GM23338 (cell line): Measurements from ENCODE around the gene NEK3. TPM values are rescaled to one million over a fixed set of nuclear protein-coding genes. Genes with fewer than 3 reads are reported as not detected.

Experiments used
- ATAC-seq: fragments of 200-7000 bp; cut with Tn5 transposase; 3 replicates; pipeline ENCODE4 v1.9.1; 2020
- DNase-seq: peaks from one replicate; pipeline ENCODE4 v3.0.0-alpha.2; 2015; ENCODE audit warnings: low spot score
- H2AFZ ChIP-seq: fragments of 200-600 bp; sonication (generic); 2 replicates; pipeline ENCODE4 v1.8.0; 2016; ENCODE audit warnings: antibody characterized with exemption, mild to moderate bottlenecking, moderate library complexity
- H3F3A ChIP-seq: fragments of 200-600 bp; sonication (generic); replicated peaks from 2 replicates; pipeline ENCODE4 v1.8.0; 2017; ENCODE audit warnings: antibody characterized with exemption, mixed run types, low read depth
- H3K27ac ChIP-seq: fragments of 200-600 bp; sonication (generic); 2 replicates; pipeline ENCODE4 v1.6.1; 2016; ENCODE audit warnings: low read depth
- H3K27me3 ChIP-seq: fragments of 200-600 bp; sonication (generic); 2 replicates; pipeline ENCODE4 v1.8.0; 2016; ENCODE audit warnings: mild to moderate bottlenecking, mixed run types, moderate library complexity; ENCODE audit not compliant: insufficient read depth
- H3K36me3 ChIP-seq: fragments of 200-600 bp; sonication (generic); 2 replicates; pipeline ENCODE4 v1.8.0; 2016; ENCODE audit warnings: mild to moderate bottlenecking; ENCODE audit not compliant: insufficient read depth
- H3K4me1 ChIP-seq: fragments of 200-600 bp; sonication (generic); 2 replicates; pipeline ENCODE4 v1.8.0; 2016; ENCODE audit warnings: mild to moderate bottlenecking, moderate library complexity; ENCODE audit not compliant: insufficient read depth
- H3K4me2 ChIP-seq: fragments of 200-600 bp; sonication (generic); 2 replicates; pipeline ENCODE4 v1.7.1; 2017; ENCODE audit warnings: mixed run types
- H3K4me3 ChIP-seq: fragments of 200-600 bp; sonication (generic); 2 replicates; pipeline ENCODE4 v1.6.1; 2016; ENCODE audit warnings: mixed run types
- H3K79me2 ChIP-seq: fragments of 200-600 bp; sonication (generic); replicated peaks from 2 replicates; pipeline ENCODE4 v1.8.0; 2017; ENCODE audit warnings: mild to moderate bottlenecking; ENCODE audit not compliant: insufficient read depth
- H3K9me2 ChIP-seq: fragments of 200-600 bp; sonication (generic); 2 replicates; pipeline ENCODE4 v1.8.0; 2017; ENCODE audit not compliant: insufficient read depth
- H4K20me1 ChIP-seq: fragments of 200-600 bp; sonication (generic); replicated peaks from 2 replicates; pipeline ENCODE4 v1.8.0; 2017; ENCODE audit warnings: mild to moderate bottlenecking; ENCODE audit not compliant: insufficient read depth
- H3K27ac Mint-ChIP-seq: 2 replicates; pipeline ENCODE4 v1.8.0; 2020; ENCODE audit warnings: inconsistent platforms, mild to moderate bottlenecking, moderate library complexity, mixed read lengths
- H3K27me3 Mint-ChIP-seq: 3 replicates; pipeline ENCODE4 v1.8.0; 2022; ENCODE audit warnings: low read depth, mild to moderate bottlenecking, moderate library complexity, mixed read lengths, inconsistent platforms; ENCODE audit not compliant: insufficient read depth, poor library complexity
- H3K36me3 Mint-ChIP-seq: 3 replicates; pipeline ENCODE4 v1.8.0; 2021; ENCODE audit warnings: low read depth, mild to moderate bottlenecking, inconsistent platforms, moderate library complexity, mixed read lengths
- H3K4me1 Mint-ChIP-seq: 3 replicates; pipeline ENCODE4 v1.8.0; 2020; ENCODE audit warnings: mild to moderate bottlenecking, inconsistent platforms, mixed read lengths
- H3K4me3 Mint-ChIP-seq: 3 replicates; pipeline ENCODE4 v1.8.0; 2021; ENCODE audit warnings: moderate library complexity, mild to moderate bottlenecking, inconsistent platforms, mixed read lengths
- H3K9me3 Mint-ChIP-seq: 3 replicates; pipeline ENCODE4 v1.8.0; 2020; ENCODE audit warnings: moderate library complexity, mild to moderate bottlenecking, inconsistent platforms, mixed read lengths
- CREB1 ChIP-seq: fragments of 250-450 bp; sonication (Bioruptor Pico); IDR thresholded peaks from 2 replicates; pipeline ENCODE4 v1.5.0; 2020; ENCODE audit warnings: low read depth, mild to moderate bottlenecking, moderate library complexity
- EZH2phosphoT487 ChIP-seq: fragments of 200-600 bp; sonication (generic); IDR thresholded peaks from one replicate; pipeline ENCODE4 v1.8.1; 2018; ENCODE audit warnings: antibody characterized with exemption; ENCODE audit not compliant: unreplicated experiment
- JUNB ChIP-seq: IDR thresholded peaks from one replicate; pipeline ENCODE4 v1.6.1; 2016; ENCODE audit warnings: antibody characterized with exemption; ENCODE audit not compliant: unreplicated experiment
- NANOG ChIP-seq: IDR thresholded peaks from 2 replicates; pipeline ENCODE4 v1.6.1; 2016; ENCODE audit warnings: antibody characterized with exemption, borderline replicate concordance
- POLR2AphosphoS5 ChIP-seq: IDR thresholded peaks from 2 replicates; pipeline ENCODE4 v1.6.1; 2016; ENCODE audit warnings: antibody characterized with exemption, low read depth
- STAT1 ChIP-seq: IDR thresholded peaks from one replicate; pipeline ENCODE4 v1.6.1; 2016; ENCODE audit warnings: antibody characterized with exemption; ENCODE audit not compliant: unreplicated experiment
- ZNF114 ChIP-seq: fragments of 250-450 bp; sonication (Bioruptor Pico); IDR thresholded peaks from 2 replicates; pipeline ENCODE4 v1.5.0; 2020; ENCODE audit warnings: mild to moderate bottlenecking, moderate library complexity
- polyA plus RNA-seq: library from polyadenylated mRNA; unstranded; fragments of >200 nt; fragmentation: Nextera tagmentation; extraction: Ambion mirVana; gene quantifications from 2 replicates; pipeline ENCODE4 v1.2.1, GENCODE V29; 2016
- total RNA-seq: library from RNA; depleted of rRNA; stranded (reverse); fragments of >200 nt; shearing (Covaris generic); gene quantifications from 2 replicates; pipeline ENCODE4 v1.2.3, GENCODE V29; 2014
- TF ChIP-seq, protein P1 (sequence below), 2 experiments: fragments of 200-600 bp in 1 of 2; sonication (generic) in 1 of 2; conservative IDR thresholded peaks; 2 replicates each; pipeline versions ENCODE4 v1.5.1 to v1.6.1; 2016 to 2017; ENCODE audit warnings: antibody characterized with exemption in 2 of 2, low read depth in 2 of 2, mild to moderate bottlenecking in 2 of 2, moderate library complexity in 1 of 2
- TF ChIP-seq, protein P2 (sequence below): IDR thresholded peaks from one replicate; pipeline ENCODE4 v1.6.1; 2018; ENCODE audit warnings: antibody characterized with exemption; ENCODE audit not compliant: unreplicated experiment
- TF ChIP-seq, protein P3 (sequence below): fragments of 250-450 bp; sonication (Bioruptor Pico); IDR thresholded peaks from 2 replicates; pipeline ENCODE4 v1.5.0; 2020; ENCODE audit warnings: mild to moderate bottlenecking, moderate library complexity

Gene NEK3
- total and polyA plus RNA-seq, 2 experiments from 2014 or later: 26.7 to 26.8 TPM

DNA sequence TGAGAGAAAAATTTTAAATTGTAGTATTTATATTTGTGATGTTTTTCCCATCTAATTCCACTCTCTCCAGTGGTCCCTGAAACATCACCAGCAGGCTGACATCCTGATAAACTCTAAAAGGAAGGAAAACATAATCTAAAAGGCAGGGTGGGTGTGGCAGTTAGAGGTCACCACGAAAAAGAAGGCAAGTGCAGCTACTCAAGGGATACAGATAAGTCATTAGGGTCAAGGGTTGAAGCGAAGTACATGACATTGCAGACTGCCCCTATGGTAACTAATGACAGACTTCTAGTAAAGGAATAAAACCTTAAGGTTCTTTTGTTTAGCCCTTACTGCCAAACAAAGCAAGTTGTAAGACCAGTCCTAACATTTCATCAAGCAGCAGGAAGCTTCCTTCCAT, 6.0 kb upstream of the NEK3 start:
- no peak overlapping the region for H2AFZ ChIP-seq
- H3K9me2 ChIP-seq: no peaks in the 10 kb centered on the region
- H3K79me2 ChIP-seq: no peaks in the 10 kb centered on the region
- peaks cover 13% of the 10 kb centered on the region for H3K36me3 ChIP-seq
- no peak for ATAC-seq
- no peaks in the 10 kb centered on the region for H3K4me1 ChIP-seq
- H3K27ac ChIP-seq: no peak overlapping the region
- TF ChIP-seq, protein P1, sequence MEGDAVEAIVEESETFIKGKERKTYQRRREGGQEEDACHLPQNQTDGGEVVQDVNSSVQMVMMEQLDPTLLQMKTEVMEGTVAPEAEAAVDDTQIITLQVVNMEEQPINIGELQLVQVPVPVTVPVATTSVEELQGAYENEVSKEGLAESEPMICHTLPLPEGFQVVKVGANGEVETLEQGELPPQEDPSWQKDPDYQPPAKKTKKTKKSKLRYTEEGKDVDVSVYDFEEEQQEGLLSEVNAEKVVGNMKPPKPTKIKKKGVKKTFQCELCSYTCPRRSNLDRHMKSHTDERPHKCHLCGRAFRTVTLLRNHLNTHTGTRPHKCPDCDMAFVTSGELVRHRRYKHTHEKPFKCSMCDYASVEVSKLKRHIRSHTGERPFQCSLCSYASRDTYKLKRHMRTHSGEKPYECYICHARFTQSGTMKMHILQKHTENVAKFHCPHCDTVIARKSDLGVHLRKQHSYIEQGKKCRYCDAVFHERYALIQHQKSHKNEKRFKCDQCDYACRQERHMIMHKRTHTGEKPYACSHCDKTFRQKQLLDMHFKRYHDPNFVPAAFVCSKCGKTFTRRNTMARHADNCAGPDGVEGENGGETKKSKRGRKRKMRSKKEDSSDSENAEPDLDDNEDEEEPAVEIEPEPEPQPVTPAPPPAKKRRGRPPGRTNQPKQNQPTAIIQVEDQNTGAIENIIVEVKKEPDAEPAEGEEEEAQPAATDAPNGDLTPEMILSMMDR (conservative IDR thresholded peaks at IDR 0.05; ENCODE audit: low read depth in 2 of 2): no peak
- no peak for TF ChIP-seq EZH2phosphoT487
- TF ChIP-seq, protein P2, sequence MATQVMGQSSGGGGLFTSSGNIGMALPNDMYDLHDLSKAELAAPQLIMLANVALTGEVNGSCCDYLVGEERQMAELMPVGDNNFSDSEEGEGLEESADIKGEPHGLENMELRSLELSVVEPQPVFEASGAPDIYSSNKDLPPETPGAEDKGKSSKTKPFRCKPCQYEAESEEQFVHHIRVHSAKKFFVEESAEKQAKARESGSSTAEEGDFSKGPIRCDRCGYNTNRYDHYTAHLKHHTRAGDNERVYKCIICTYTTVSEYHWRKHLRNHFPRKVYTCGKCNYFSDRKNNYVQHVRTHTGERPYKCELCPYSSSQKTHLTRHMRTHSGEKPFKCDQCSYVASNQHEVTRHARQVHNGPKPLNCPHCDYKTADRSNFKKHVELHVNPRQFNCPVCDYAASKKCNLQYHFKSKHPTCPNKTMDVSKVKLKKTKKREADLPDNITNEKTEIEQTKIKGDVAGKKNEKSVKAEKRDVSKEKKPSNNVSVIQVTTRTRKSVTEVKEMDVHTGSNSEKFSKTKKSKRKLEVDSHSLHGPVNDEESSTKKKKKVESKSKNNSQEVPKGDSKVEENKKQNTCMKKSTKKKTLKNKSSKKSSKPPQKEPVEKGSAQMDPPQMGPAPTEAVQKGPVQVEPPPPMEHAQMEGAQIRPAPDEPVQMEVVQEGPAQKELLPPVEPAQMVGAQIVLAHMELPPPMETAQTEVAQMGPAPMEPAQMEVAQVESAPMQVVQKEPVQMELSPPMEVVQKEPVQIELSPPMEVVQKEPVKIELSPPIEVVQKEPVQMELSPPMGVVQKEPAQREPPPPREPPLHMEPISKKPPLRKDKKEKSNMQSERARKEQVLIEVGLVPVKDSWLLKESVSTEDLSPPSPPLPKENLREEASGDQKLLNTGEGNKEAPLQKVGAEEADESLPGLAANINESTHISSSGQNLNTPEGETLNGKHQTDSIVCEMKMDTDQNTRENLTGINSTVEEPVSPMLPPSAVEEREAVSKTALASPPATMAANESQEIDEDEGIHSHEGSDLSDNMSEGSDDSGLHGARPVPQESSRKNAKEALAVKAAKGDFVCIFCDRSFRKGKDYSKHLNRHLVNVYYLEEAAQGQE: no peak
- TF ChIP-seq STAT1: no peak
- TF ChIP-seq, protein P3, sequence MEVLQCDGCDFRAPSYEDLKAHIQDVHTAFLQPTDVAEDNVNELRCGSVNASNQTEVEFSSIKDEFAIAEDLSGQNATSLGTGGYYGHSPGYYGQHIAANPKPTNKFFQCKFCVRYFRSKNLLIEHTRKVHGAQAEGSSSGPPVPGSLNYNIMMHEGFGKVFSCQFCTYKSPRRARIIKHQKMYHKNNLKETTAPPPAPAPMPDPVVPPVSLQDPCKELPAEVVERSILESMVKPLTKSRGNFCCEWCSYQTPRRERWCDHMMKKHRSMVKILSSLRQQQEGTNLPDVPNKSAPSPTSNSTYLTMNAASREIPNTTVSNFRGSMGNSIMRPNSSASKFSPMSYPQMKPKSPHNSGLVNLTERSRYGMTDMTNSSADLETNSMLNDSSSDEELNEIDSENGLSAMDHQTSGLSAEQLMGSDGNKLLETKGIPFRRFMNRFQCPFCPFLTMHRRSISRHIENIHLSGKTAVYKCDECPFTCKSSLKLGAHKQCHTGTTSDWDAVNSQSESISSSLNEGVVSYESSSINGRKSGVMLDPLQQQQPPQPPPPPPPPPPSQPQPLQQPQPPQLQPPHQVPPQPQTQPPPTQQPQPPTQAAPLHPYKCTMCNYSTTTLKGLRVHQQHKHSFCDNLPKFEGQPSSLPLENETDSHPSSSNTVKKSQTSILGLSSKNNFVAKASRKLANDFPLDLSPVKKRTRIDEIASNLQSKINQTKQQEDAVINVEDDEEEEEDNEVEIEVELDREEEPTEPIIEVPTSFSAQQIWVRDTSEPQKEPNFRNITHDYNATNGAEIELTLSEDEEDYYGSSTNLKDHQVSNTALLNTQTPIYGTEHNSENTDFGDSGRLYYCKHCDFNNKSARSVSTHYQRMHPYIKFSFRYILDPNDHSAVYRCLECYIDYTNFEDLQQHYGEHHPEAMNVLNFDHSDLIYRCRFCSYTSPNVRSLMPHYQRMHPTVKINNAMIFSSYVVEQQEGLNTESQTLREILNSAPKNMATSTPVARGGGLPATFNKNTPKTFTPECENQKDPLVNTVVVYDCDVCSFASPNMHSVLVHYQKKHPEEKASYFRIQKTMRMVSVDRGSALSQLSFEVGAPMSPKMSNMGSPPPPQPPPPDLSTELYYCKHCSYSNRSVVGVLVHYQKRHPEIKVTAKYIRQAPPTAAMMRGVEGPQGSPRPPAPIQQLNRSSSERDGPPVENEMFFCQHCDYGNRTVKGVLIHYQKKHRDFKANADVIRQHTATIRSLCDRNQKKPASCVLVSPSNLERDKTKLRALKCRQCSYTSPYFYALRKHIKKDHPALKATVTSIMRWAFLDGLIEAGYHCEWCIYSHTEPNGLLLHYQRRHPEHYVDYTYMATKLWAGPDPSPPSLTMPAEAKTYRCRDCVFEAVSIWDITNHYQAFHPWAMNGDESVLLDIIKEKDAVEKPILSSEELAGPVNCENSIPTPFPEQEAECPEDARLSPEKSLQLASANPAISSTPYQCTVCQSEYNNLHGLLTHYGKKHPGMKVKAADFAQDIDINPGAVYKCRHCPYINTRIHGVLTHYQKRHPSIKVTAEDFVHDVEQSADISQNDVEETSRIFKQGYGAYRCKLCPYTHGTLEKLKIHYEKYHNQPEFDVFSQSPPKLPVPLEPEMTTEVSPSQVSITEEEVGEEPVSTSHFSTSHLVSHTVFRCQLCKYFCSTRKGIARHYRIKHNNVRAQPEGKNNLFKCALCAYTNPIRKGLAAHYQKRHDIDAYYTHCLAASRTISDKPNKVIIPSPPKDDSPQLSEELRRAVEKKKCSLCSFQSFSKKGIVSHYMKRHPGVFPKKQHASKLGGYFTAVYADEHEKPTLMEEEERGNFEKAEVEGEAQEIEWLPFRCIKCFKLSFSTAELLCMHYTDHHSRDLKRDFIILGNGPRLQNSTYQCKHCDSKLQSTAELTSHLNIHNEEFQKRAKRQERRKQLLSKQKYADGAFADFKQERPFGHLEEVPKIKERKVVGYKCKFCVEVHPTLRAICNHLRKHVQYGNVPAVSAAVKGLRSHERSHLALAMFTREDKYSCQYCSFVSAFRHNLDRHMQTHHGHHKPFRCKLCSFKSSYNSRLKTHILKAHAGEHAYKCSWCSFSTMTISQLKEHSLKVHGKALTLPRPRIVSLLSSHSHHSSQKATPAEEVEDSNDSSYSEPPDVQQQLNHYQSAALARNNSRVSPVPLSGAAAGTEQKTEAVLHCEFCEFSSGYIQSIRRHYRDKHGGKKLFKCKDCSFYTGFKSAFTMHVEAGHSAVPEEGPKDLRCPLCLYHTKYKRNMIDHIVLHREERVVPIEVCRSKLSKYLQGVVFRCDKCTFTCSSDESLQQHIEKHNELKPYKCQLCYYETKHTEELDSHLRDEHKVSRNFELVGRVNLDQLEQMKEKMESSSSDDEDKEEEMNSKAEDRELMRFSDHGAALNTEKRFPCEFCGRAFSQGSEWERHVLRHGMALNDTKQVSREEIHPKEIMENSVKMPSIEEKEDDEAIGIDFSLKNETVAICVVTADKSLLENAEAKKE (CRISPR knock-in tag): no peak
- no peak for TF ChIP-seq ZNF114 (CRISPR knock-in tag)
- no peak for TF ChIP-seq CREB1 (CRISPR knock-in tag)
- TF ChIP-seq POLR2AphosphoS5: no peak
- TF ChIP-seq JUNB: no peak
- no peak for TF ChIP-seq NANOG
- no peak overlapping the region for H3K4me2 ChIP-seq
- H3K27me3 ChIP-seq: no peaks in the 10 kb centered on the region
- Mint-ChIP-seq H3K4me1 (peaks cover 3% of the 10 kb centered on the region; the same call in 2 of the 3 replicates), H3K9me3 (no peaks in the 10 kb centered on the region), H3K27me3 (no peaks in the 10 kb centered on the region), H3K4me3 (no peak overlapping the region), H3K36me3 (peaks cover 6% of the 10 kb centered on the region; the same call in 1 of the 3 replicates), H3K27ac (no peak overlapping the region)
- no peak overlapping the region for H3K4me3 ChIP-seq
- H4K20me1 ChIP-seq: no peaks in the 10 kb centered on the region
- DNase-seq: no peak
- H3F3A ChIP-seq: no peaks in the 10 kb centered on the region
